Measurements from ENCODE around the gene TSPY2.
"Not testable (repeated sequence)": the region's sequence is repeated elsewhere in the genome, so short reads cannot be mapped to it uniquely, and the experiment has no call there.

TSPY2 gene, protein sequence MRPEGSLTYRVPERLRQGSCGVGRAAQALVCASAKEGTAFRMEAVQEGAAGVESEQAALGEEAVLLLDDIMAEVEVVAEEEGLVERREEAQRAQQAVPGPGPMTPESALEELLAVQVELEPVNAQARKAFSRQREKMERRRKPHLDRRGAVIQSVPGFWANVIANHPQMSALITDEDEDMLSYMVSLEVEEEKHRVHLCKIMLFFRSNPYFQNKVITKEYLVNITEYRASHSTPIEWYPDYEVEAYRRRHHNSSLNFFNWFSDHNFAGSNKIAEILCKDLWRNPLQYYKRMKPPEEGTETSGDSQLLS

DNA sequence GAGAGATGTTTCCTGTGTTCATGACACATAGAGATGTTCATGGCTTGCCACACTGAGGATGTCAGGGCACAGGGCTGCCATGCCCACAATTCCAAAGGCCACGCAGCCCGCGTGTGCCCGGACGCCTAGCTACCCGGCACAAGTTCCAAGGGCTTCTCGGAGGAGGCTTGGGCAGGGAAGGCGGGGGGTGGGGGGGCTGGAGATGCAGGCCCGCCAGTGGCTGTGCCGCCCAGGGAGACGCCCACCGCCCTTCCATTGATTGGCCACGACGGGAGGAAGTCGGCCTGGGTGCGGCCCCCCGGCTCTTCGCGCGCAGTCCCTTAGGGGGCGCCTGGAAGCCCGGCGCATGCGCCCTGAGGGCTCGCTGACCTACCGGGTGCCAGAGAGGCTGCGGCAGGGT, at the start of gene TSPY2:
TSS of gene TSPY2 (plus strand) at position 301 of the 400 bp plus-strand sequence. CDS start at position 347, 46 bp downstream.
- CTCF ChIA-PET; H3K27ac ChIP-seq; DNase-seq (ENCODE audit: low spot score); POLR2A ChIA-PET (ENCODE audit: low non-redundant PET): not testable (repeated sequence)

DNA sequence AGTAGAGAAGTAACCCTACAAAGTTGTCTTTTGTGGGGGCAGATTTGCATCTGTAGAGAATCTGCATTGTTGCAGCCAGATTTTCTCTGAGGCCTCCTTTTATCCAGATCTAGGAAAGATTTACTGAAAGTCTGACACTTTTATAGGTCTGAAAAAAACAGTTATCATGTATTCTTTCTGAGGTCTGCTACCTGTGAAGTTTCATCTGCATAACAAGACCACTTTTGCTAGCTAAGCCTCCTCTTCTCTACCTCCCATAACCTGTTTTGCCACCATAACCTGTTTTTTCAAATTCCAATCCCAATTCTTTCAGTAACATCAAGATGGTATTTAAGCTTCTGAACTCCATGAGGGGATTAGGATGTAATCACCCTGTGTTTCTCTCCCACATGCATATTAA, 36.5 kb upstream of the TSPY2 start:
- CTCF ChIA-PET; POLR2A ChIA-PET (ENCODE audit: low non-redundant PET): not testable (repeated sequence)

DNA sequence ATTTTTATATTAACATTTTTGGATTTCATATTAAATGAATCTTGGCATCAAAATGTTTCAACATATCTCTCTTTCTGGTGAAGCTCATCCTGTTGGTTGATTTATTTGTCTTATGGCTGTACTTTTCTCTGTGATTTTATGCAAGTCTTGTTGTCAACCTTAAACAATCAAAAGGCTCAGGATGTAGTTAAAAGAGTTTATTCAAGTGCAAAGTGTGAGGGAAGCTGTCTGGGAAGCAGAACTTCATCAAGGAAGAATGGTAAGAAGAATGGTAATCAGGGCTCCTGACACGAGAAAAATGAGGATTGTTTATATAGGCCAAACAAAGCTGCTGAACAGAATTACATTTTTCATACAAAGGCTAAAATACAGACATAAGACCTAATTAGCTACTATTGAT, 29.0 kb upstream of the TSPY2 start:
- POLR2A ChIA-PET (ENCODE audit: low non-redundant PET); DNase-seq (ENCODE audit: low spot score); H3K27ac ChIP-seq; CTCF ChIA-PET: not testable (repeated sequence)

More for the DNA sequence above, 36.5 kb upstream of the TSPY2 start:
- not testable (repeated sequence) for DNase-seq (ENCODE audit: low spot score); H3K27ac ChIP-seq

DNA sequence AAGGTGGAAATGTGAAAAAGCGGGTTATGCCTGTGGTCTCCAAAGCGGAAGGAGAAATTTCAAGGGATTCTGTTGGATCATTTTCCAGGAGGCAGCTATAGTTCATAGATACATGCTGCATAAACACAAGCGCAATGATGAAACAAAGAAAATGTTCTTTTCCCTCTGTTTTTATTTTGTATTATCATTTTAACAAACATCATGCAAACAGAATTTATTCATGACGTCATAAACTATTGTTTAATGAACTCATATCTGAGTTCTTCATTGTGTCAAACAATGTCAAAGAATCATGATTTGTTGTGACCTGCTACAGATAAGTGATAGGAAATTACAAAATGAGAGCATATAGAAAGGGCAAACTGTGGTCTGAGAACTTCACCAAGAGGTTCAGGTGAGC, 23.8 kb downstream of the TSPY2 start:
- H3K27ac ChIP-seq; CTCF ChIA-PET; DNase-seq (ENCODE audit: low spot score); POLR2A ChIA-PET (ENCODE audit: low non-redundant PET): not testable (repeated sequence)

All from RWPE1 (cell line).